ENCODE data around the gene EXOC4.

EXOC4 gene

GRCh38 chr7:133313575-133313974 lies 60.7 kb downstream of the EXOC4 start:
- no peak overlapping the region for H2BK5ac ChIP-seq (ENCODE audit: low read length)
- no peak overlapping the region for H3K23ac ChIP-seq (ENCODE audit: low read depth, low read length, poor library complexity)
- H2AFZ ChIP-seq (ENCODE audit: low read length), result no peak overlapping the region
- H2BK120ac ChIP-seq (ENCODE audit: low read depth, low read length), result no peak overlapping the region
- H4K8ac ChIP-seq (ENCODE audit: low read depth, low read length), result no peak overlapping the region
- no peaks in the 10 kb centered on the region for H3K9me3 ChIP-seq (replicated peaks in 1 of 2; ENCODE audit: control insufficient read depth in 2 of 2, insufficient read depth in 1 of 2, low read depth in 1 of 2, low read length in 2 of 2)
- no peak overlapping the region for H4K91ac ChIP-seq (ENCODE audit: low read depth, low read length, poor library complexity)
- no peak overlapping the region for H3K4me2 ChIP-seq (ENCODE audit: insufficient read depth, low read length, poor library complexity, severe bottlenecking)
- no peak overlapping the region for H3K4ac ChIP-seq (ENCODE audit: low read length)
- H3K4me3 ChIP-seq (ENCODE audit: low read length in 2 of 2), result no peak overlapping the region
- no peak overlapping the region for H3K27ac ChIP-seq (replicated peaks; ENCODE audit: low read length)
- H2BK12ac ChIP-seq (ENCODE audit: low read length), result no peak overlapping the region
- no peak overlapping the region for H2BK15ac ChIP-seq (ENCODE audit: low read length)
- no CpG with 5 or more reads among the region's 1 CpG for WGBS, 2 donors (ENCODE audit: extremely low coverage in 2 of 2, insufficient read length in 2 of 2, insufficient replicate concordance in 1 of 2)
- DNase-seq (ENCODE audit: low spot score), result no peak
- H3K14ac ChIP-seq (ENCODE audit: low read length), result no peak overlapping the region
- no peak overlapping the region for H3K9ac ChIP-seq (ENCODE audit: low read depth, low read length, poor library complexity)
- no peak overlapping the region for H3K18ac ChIP-seq (ENCODE audit: low read length)
- no peaks in the 10 kb centered on the region for H3K27me3 ChIP-seq (ENCODE audit: control insufficient read depth in 3 of 3, insufficient read depth in 3 of 3, low read depth in 1 of 3, low read length in 3 of 3)
- H3K4me1 ChIP-seq (ENCODE audit: control insufficient read depth in 2 of 2, insufficient read depth in 1 of 2, low read depth in 1 of 2, low read length in 2 of 2), result no peaks in the 10 kb centered on the region
- H2AK5ac ChIP-seq (ENCODE audit: low read depth, low read length), result no peak overlapping the region
- peaks cover 0 to 36% of the 10 kb centered on the region in 2 donors for H3K36me3 ChIP-seq (replicated peaks in 1 of 2; ENCODE audit: control insufficient read depth in 2 of 2, insufficient read depth in 2 of 2, low read length in 2 of 2)
- H3K79me1 ChIP-seq (ENCODE audit: low read depth, low read length), result no peaks in the 10 kb centered on the region

- H3K18ac ChIP-seq (ENCODE audit: low read length), result no peak overlapping the region
- H3K36me3 ChIP-seq (replicated peaks in 1 of 2; ENCODE audit: control insufficient read depth in 2 of 2, insufficient read depth in 2 of 2, low read length in 2 of 2), result peaks cover 0 to 31% of the 10 kb centered on the region in 2 donors
- no peaks in the 10 kb centered on the region for H3K9me3 ChIP-seq (replicated peaks in 1 of 2; ENCODE audit: control insufficient read depth in 2 of 2, insufficient read depth in 1 of 2, low read depth in 1 of 2, low read length in 2 of 2)
- no peak overlapping the region for H3K27ac ChIP-seq (replicated peaks; ENCODE audit: low read length)
- H3K4me1 ChIP-seq (ENCODE audit: control insufficient read depth in 2 of 2, insufficient read depth in 1 of 2, low read depth in 1 of 2, low read length in 2 of 2), result no peaks in the 10 kb centered on the region
- no peaks in the 10 kb centered on the region for H3K79me1 ChIP-seq (ENCODE audit: low read depth, low read length)
- H2AK5ac ChIP-seq (ENCODE audit: low read depth, low read length), result no peak overlapping the region
- no peak overlapping the region for H4K8ac ChIP-seq (ENCODE audit: low read depth, low read length)
- no peak overlapping the region for H2BK5ac ChIP-seq (ENCODE audit: low read length)
- H3K4me2 ChIP-seq (ENCODE audit: insufficient read depth, low read length, poor library complexity, severe bottlenecking), result no peak overlapping the region
- no peak overlapping the region for H3K14ac ChIP-seq (ENCODE audit: low read length)
- no CpG with 5 or more reads among the region's 1 CpG for WGBS, 2 donors (ENCODE audit: extremely low coverage in 2 of 2, insufficient read length in 2 of 2, insufficient replicate concordance in 1 of 2)
- H3K27me3 ChIP-seq (ENCODE audit: control insufficient read depth in 3 of 3, insufficient read depth in 3 of 3, low read depth in 1 of 3, low read length in 3 of 3), result no peaks in the 10 kb centered on the region
- no peak overlapping the region for H2BK120ac ChIP-seq (ENCODE audit: low read depth, low read length)
- no peak overlapping the region for H3K4ac ChIP-seq (ENCODE audit: low read length)
- no peak overlapping the region for H2AFZ ChIP-seq (ENCODE audit: low read length)
- DNase-seq (ENCODE audit: low spot score), result no peak
- no peak overlapping the region for H3K4me3 ChIP-seq (ENCODE audit: low read length in 2 of 2)
- H3K23ac ChIP-seq (ENCODE audit: low read depth, low read length, poor library complexity), result no peak overlapping the region
- H2BK15ac ChIP-seq (ENCODE audit: low read length), result no peak overlapping the region
- no peak overlapping the region for H2BK12ac ChIP-seq (ENCODE audit: low read length)
- no peak overlapping the region for H3K9ac ChIP-seq (ENCODE audit: low read depth, low read length, poor library complexity)
- H4K91ac ChIP-seq (ENCODE audit: low read depth, low read length, poor library complexity), result no peak overlapping the region
Measured at GRCh38 chr7:133314084-133314483, 61.2 kb downstream of the EXOC4 start.

GRCh38 chr7:133315332-133316040 lies 62.6 kb downstream of the EXOC4 start:
- H2BK15ac ChIP-seq (ENCODE audit: low read length), result no peak overlapping the region
- H3K79me1 ChIP-seq (ENCODE audit: low read depth, low read length), result no peaks in the 10 kb centered on the region
- no peaks in the 10 kb centered on the region for H3K4me1 ChIP-seq (ENCODE audit: control insufficient read depth in 2 of 2, insufficient read depth in 1 of 2, low read depth in 1 of 2, low read length in 2 of 2)
- H3K14ac ChIP-seq (ENCODE audit: low read length), result no peak overlapping the region
- no peak overlapping the region for H2BK120ac ChIP-seq (ENCODE audit: low read depth, low read length)
- no peak overlapping the region for H4K91ac ChIP-seq (ENCODE audit: low read depth, low read length, poor library complexity)
- no peak overlapping the region for H3K23ac ChIP-seq (ENCODE audit: low read depth, low read length, poor library complexity)
- no peak overlapping the region for H3K4me2 ChIP-seq (ENCODE audit: insufficient read depth, low read length, poor library complexity, severe bottlenecking)
- H2BK5ac ChIP-seq (ENCODE audit: low read length), result no peak overlapping the region
- DNase-seq (ENCODE audit: low spot score), result no peak
- H3K4me3 ChIP-seq (ENCODE audit: low read length in 2 of 2), result no peak overlapping the region
- no peak overlapping the region for H2AFZ ChIP-seq (ENCODE audit: low read length)
- no peak overlapping the region for H2AK5ac ChIP-seq (ENCODE audit: low read depth, low read length)
- peaks cover 4 to 22% of the 10 kb centered on the region in 2 donors for H3K36me3 ChIP-seq (replicated peaks in 1 of 2; ENCODE audit: control insufficient read depth in 2 of 2, insufficient read depth in 2 of 2, low read length in 2 of 2)
- H3K18ac ChIP-seq (ENCODE audit: low read length), result no peak overlapping the region
- WGBS, 2 donors (ENCODE audit: extremely low coverage in 2 of 2, insufficient read length in 2 of 2, insufficient replicate concordance in 1 of 2), result no CpG with 5 or more reads among the region's 6 CpGs
- no peaks in the 10 kb centered on the region for H3K9me3 ChIP-seq (replicated peaks in 1 of 2; ENCODE audit: control insufficient read depth in 2 of 2, insufficient read depth in 1 of 2, low read depth in 1 of 2, low read length in 2 of 2)
- no peak overlapping the region for H3K9ac ChIP-seq (ENCODE audit: low read depth, low read length, poor library complexity)
- no peak overlapping the region for H3K4ac ChIP-seq (ENCODE audit: low read length)
- no peak overlapping the region for H2BK12ac ChIP-seq (ENCODE audit: low read length)
- H3K27ac ChIP-seq (replicated peaks; ENCODE audit: low read length), result no peak overlapping the region
- H3K27me3 ChIP-seq (ENCODE audit: control insufficient read depth in 3 of 3, insufficient read depth in 3 of 3, low read depth in 1 of 3, low read length in 3 of 3), result no peaks in the 10 kb centered on the region
- H4K8ac ChIP-seq (ENCODE audit: low read depth, low read length), result no peak overlapping the region

- H3K4me3 ChIP-seq (ENCODE audit: low read length in 2 of 2), result no peak overlapping the region
- H2BK120ac ChIP-seq (ENCODE audit: low read depth, low read length), result no peak overlapping the region
- no peak overlapping the region for H4K8ac ChIP-seq (ENCODE audit: low read depth, low read length)
- H4K91ac ChIP-seq (ENCODE audit: low read depth, low read length, poor library complexity), result no peak overlapping the region
- H3K4me1 ChIP-seq (ENCODE audit: control insufficient read depth in 2 of 2, insufficient read depth in 1 of 2, low read depth in 1 of 2, low read length in 2 of 2), result no peaks in the 10 kb centered on the region
- peaks cover 0 to 11% of the 10 kb centered on the region in 2 donors for H3K9me3 ChIP-seq (replicated peaks in 1 of 2; ENCODE audit: control insufficient read depth in 2 of 2, insufficient read depth in 1 of 2, low read depth in 1 of 2, low read length in 2 of 2)
- H3K14ac ChIP-seq (ENCODE audit: low read length), result no peak overlapping the region
- H3K23ac ChIP-seq (ENCODE audit: low read depth, low read length, poor library complexity), result no peak overlapping the region
- no peaks in the 10 kb centered on the region for H3K79me1 ChIP-seq (ENCODE audit: low read depth, low read length)
- H2AK5ac ChIP-seq (ENCODE audit: low read depth, low read length), result no peak overlapping the region
- H2AFZ ChIP-seq (ENCODE audit: low read length), result no peak overlapping the region
- H2BK5ac ChIP-seq (ENCODE audit: low read length), result no peak overlapping the region
- no peaks in the 10 kb centered on the region for H3K27me3 ChIP-seq (ENCODE audit: control insufficient read depth in 3 of 3, insufficient read depth in 3 of 3, low read depth in 1 of 3, low read length in 3 of 3)
- H2BK12ac ChIP-seq (ENCODE audit: low read length), result no peak overlapping the region
- peaks cover 4 to 13% of the 10 kb centered on the region in 2 donors for H3K36me3 ChIP-seq (replicated peaks in 1 of 2; ENCODE audit: control insufficient read depth in 2 of 2, insufficient read depth in 2 of 2, low read length in 2 of 2)
- H3K27ac ChIP-seq (replicated peaks; ENCODE audit: low read length), result no peak overlapping the region
- no peak overlapping the region for H3K4me2 ChIP-seq (ENCODE audit: insufficient read depth, low read length, poor library complexity, severe bottlenecking)
- WGBS, 2 donors (ENCODE audit: extremely low coverage in 2 of 2, insufficient read length in 2 of 2, insufficient replicate concordance in 1 of 2), result no CpG with 5 or more reads among the region's 2 CpGs
- no peak overlapping the region for H3K18ac ChIP-seq (ENCODE audit: low read length)
- DNase-seq (ENCODE audit: low spot score), result no peak
- H3K4ac ChIP-seq (ENCODE audit: low read length), result no peak overlapping the region
- no peak overlapping the region for H2BK15ac ChIP-seq (ENCODE audit: low read length)
- no peak overlapping the region for H3K9ac ChIP-seq (ENCODE audit: low read depth, low read length, poor library complexity)
Measured at GRCh38 chr7:133319842-133320241, 67.0 kb downstream of the EXOC4 start.
